ENCODE results near the gene FMN1. TPM values are rescaled to one million over a fixed set of nuclear protein-coding genes. Genes with fewer than 3 reads are reported as not detected.

The FMN1 gene
- total RNA-seq, 2 donors from 2014 or later: 0.60 to 1.1 TPM

DNA sequence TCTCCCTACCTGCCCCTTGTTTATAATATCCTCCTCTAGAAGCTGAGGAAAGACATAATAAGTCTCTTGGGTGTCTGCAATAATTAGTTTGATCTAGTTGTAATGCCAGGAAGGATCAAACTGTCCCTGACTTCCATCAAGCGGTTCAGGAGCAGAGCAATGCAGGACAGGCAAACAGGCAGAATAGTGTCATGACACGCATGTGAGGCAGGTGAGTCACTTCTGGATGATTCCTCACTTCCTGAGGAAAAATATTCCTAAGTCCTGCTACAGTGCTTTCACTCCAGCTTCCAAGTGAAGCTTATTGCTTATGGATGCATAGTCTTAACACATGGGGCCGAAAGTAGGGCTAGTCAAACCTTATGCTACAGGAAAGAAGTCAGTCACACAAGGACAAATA is 390.9 kb downstream of the FMN1 start:
- H3K36me3 ChIP-seq (ENCODE audit: control insufficient read depth, insufficient read depth, low read length): no peaks in the 10 kb centered on the region
- Mint-ChIP-seq H3K9me3 (peaks cover 9% of the 10 kb centered on the region), H3K36me3 (ENCODE audit: low read depth) (no peaks in the 10 kb centered on the region), H3K27ac (no peak overlapping the region), H3K27me3 (ENCODE audit: insufficient read depth) (peaks cover 2% of the 10 kb centered on the region), H3K4me3 (no peak overlapping the region), H3K4me1 (no peaks in the 10 kb centered on the region)
- H3K9me3 ChIP-seq (ENCODE audit: control insufficient read depth, low read length): no peaks in the 10 kb centered on the region
- H3K27ac ChIP-seq (ENCODE audit: low read depth, low read length): no peak overlapping the region
- no peak for TF ChIP-seq CTCF (conservative IDR thresholded peaks at IDR 0.05)
- 90 to 95% methylated on average over 3 of the region's 3 CpGs for WGBS, 2 experiments (ENCODE audit: insufficient coverage in 1 of 2, insufficient read length in 1 of 2)
- H3K27me3 ChIP-seq (ENCODE audit: control insufficient read depth, insufficient read depth, low read length, poor library complexity, severe bottlenecking): no peaks in the 10 kb centered on the region
- no peak overlapping the region for H3K4me3 ChIP-seq (ENCODE audit: low read length)
- no peak overlapping the region for H3K9ac ChIP-seq (ENCODE audit: extremely low read depth, low read length, poor library complexity, severe bottlenecking)
- H3K4me1 ChIP-seq (ENCODE audit: control insufficient read depth, insufficient read depth, low read length): no peaks in the 10 kb centered on the region
- DNase-seq: no peak

DNA sequence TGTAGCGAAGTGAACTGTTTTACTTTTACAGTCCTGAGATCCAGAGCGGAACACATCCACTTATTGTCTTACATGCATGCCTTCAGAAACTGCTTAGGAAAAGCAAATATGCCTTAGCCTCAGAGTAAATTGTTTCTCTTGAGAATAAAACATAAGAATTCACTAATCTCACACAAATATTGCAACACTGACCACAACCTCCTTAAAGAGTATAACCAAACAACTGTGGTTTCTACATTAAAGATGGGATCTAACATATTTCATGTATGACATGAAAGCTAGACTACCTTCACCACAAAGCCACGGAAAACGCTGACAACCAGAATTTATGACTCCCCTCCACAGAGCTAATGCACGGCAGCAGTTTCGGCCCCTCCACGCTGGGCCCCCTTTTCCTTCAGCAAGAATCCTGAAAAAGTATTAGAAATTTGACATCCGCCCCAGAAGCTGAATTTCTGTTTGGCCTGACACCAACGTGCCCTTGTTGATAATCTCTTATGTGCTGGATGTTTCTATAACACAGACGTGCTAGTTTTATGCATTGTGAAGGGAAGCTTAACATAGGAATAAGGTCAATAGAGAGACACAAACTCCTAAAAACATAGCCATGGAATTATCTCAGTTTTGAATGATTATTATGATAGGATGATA is 392.1 kb downstream of the FMN1 start:
- no peaks in the 10 kb centered on the region for H3K9me3 ChIP-seq (ENCODE audit: control insufficient read depth, low read length)
- Mint-ChIP-seq H3K9me3 (peaks cover 9% of the 10 kb centered on the region), H3K4me1 (no peaks in the 10 kb centered on the region), H3K27ac (no peak overlapping the region), H3K4me3 (no peak overlapping the region), H3K36me3 (ENCODE audit: low read depth) (no peaks in the 10 kb centered on the region), H3K27me3 (ENCODE audit: insufficient read depth) (peaks cover 2% of the 10 kb centered on the region)
- no peaks in the 10 kb centered on the region for H3K27me3 ChIP-seq (ENCODE audit: control insufficient read depth, insufficient read depth, low read length, poor library complexity, severe bottlenecking)
- H3K36me3 ChIP-seq (ENCODE audit: control insufficient read depth, insufficient read depth, low read length): no peaks in the 10 kb centered on the region
- TF ChIP-seq CTCF (conservative IDR thresholded peaks at IDR 0.05): no peak
- H3K4me3 ChIP-seq (ENCODE audit: low read length): no peak overlapping the region
- no peaks in the 10 kb centered on the region for H3K4me1 ChIP-seq (ENCODE audit: control insufficient read depth, insufficient read depth, low read length)
- 92 to 93% methylated on average over 5 to 10 of the region's 10 CpGs for WGBS, 2 experiments (ENCODE audit: insufficient coverage in 1 of 2, insufficient read length in 1 of 2)
- no peak overlapping the region for H3K27ac ChIP-seq (ENCODE audit: low read depth, low read length)
- DNase-seq: no peak
- H3K9ac ChIP-seq (ENCODE audit: extremely low read depth, low read length, poor library complexity, severe bottlenecking): no peak overlapping the region

DNA sequence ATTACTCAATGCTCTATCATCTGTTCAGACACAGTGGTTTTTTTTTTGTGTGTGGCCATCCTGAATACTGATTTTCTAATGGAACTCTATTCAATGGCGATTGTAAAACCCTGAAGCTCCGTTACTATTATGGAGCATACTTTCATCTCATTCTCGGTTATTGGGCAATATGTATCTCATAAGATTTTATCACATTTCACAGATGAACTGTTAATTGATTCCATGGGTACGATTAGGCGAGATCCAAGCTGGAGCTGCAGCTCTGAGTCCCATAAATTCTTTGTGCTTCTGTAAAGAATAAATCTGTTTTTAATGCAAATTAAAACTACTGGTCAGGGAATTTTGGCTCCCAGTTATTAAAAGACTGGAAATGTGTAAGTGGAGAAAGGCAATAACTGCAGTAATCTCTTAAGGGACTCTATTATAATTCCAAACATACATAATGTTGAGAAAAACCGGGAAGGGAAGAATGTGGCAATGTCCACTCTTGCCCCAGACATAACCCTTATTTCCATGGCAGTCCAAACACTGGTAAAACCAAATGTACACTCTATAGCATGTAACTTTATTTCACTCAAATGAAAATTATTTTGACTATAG is 394.5 kb downstream of the FMN1 start:
- no peak overlapping the region for H3K9ac ChIP-seq (ENCODE audit: extremely low read depth, low read length, poor library complexity, severe bottlenecking)
- Mint-ChIP-seq H3K4me3 (no peak overlapping the region), H3K27ac (no peak overlapping the region), H3K4me1 (no peaks in the 10 kb centered on the region), H3K36me3 (ENCODE audit: low read depth) (no peaks in the 10 kb centered on the region), H3K9me3 (peaks cover 9% of the 10 kb centered on the region), H3K27me3 (ENCODE audit: insufficient read depth) (peaks cover 2% of the 10 kb centered on the region)
- no peaks in the 10 kb centered on the region for H3K27me3 ChIP-seq (ENCODE audit: control insufficient read depth, insufficient read depth, low read length, poor library complexity, severe bottlenecking)
- H3K36me3 ChIP-seq (ENCODE audit: control insufficient read depth, insufficient read depth, low read length): no peaks in the 10 kb centered on the region
- no peak overlapping the region for H3K4me3 ChIP-seq (ENCODE audit: low read length)
- no peaks in the 10 kb centered on the region for H3K4me1 ChIP-seq (ENCODE audit: control insufficient read depth, insufficient read depth, low read length)
- 95 to 100% methylated on average over 4 to 6 of the region's 6 CpGs for WGBS, 2 experiments (ENCODE audit: insufficient coverage in 1 of 2, insufficient read length in 1 of 2)
- no peak for DNase-seq
- TF ChIP-seq CTCF (conservative IDR thresholded peaks at IDR 0.05): no peak
- H3K27ac ChIP-seq (ENCODE audit: low read depth, low read length): no peak overlapping the region
- H3K9me3 ChIP-seq (ENCODE audit: control insufficient read depth, low read length): no peaks in the 10 kb centered on the region

Data from endodermal cell (in vitro differentiated cells).